K562 (cell line): Measurements from ENCODE around the gene PIK3R6. TPM values are rescaled to one million over a fixed set of nuclear protein-coding genes. Genes with fewer than 3 reads are reported as not detected.

Experiments
- CXXC5 ChIP-seq: fragments of 250-450 bp; sonication (Bioruptor Pico); IDR thresholded peaks from 2 replicates; pipeline ENCODE4 v1.8.0; 2022; ENCODE audit warnings: inconsistent platforms, mild to moderate bottlenecking, moderate library complexity
- FOXM1 ChIP-seq, 2 experiments: fragments of 450-650 bp in 1 of 2; sonication (generic) in 1 of 2; formaldehyde crosslinking in 1 of 2; IDR thresholded peaks; 2 replicates each; pipeline versions ENCODE4 v1.6.1 to v1.9.0; 2017 to 2022; ENCODE audit warnings: low read depth in 2 of 2, mild to moderate bottlenecking in 2 of 2, missing genetic modification reagents in 1 of 2, moderate library complexity in 1 of 2
- LCOR ChIP-seq: sonication (generic); formaldehyde crosslinking; IDR thresholded peaks from 2 replicates; pipeline ENCODE4 v1.8.0; 2022; ENCODE audit warnings: mild to moderate bottlenecking, missing genetic modification reagents
- SETDB1 ChIP-seq: IDR thresholded peaks from one replicate; pipeline ENCODE4 v1.6.1; 2012; ENCODE audit warnings: low read length, control low read depth, inconsistent platforms
- ZNF707 ChIP-seq: fragments of 250-450 bp; sonication (Bioruptor Pico); conservative IDR thresholded peaks from 2 replicates; pipeline ENCODE4 v1.8.0; 2022; ENCODE audit warnings: inconsistent platforms, mild to moderate bottlenecking, moderate library complexity
- polyA plus RNA-seq, 8 experiments: library from polyadenylated mRNA; depleted of rRNA in 4 of 8; stranded (reverse) in 5 of 8; unstranded in 3 of 8; fragments of >200 nt; fragmentation: Nextera tagmentation in 2 of 8; fragmentation: Illumina TruSeq in 1 of 8; extraction: Ambion mirVana in 2 of 8; extraction: Trizol in 1 of 8; gene quantifications; 2 replicates each; pipeline versions ENCODE4 v1.2.1 to v1.2.3, GENCODE V29; 2011 to 2014; ENCODE audit warnings: inconsistent platforms in 1 of 8, missing spikeins in 1 of 8
- total RNA-seq, 7 experiments: library from RNA; depleted of rRNA in 6 of 7; stranded (reverse); fragments of >200 nt in 6 of 7; fragmentation: Illumina TruSeq in 2 of 7; extraction: Trizol in 2 of 7; gene quantifications; 2 replicates each; pipeline versions ENCODE4 v1.2.1 to v1.2.3, GENCODE V29; 2011 to 2021; ENCODE audit warnings: low replicate concordance in 1 of 7
- TF ChIP-seq, protein P1 (sequence below): fragments of 450-650 bp; formaldehyde crosslinking; IDR thresholded peaks from 2 replicates; pipeline ENCODE4 v1.4.0; 2022; ENCODE audit warnings: missing genetic modification characterization
- TF ChIP-seq, protein P2 (sequence below): sonication (generic); formaldehyde crosslinking; IDR thresholded peaks from 2 replicates; pipeline ENCODE4 v1.8.0; 2022; ENCODE audit warnings: mild to moderate bottlenecking, missing genetic modification reagents
- TF ChIP-seq, protein P3 (sequence below): fragments of 450-650 bp; IDR thresholded peaks from 2 replicates; pipeline ENCODE4 v1.6.1; 2017; ENCODE audit warnings: antibody characterized with exemption, mild to moderate bottlenecking

Gene PIK3R6
- total and polyA plus RNA-seq, 9 of the 15 experiments (the other 6 are each of a cell fraction or from before 2014, with no cell fraction given) = 0.04 TPM; not detected in 8

DNA sequence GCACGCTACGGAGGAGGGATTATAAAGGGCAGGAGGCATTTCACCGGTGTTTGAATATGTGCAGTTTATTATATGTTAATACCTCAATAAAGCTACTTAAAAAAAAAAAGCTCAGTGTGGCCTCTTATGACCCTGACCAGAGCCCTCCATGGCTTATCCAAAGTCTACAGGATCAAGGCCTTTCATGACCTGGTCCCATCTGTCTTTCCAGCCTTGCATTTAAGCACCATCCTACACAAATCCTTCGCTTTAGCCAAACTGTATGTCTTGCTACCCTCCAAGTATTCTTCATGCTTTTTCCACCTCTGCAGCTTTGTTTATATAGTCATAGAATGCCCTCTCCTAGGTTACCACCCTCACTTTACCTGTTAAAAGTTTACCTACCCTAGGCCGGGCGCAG lies 74.8 kb downstream of the PIK3R6 start (continued):
- TF ChIP-seq, protein P1, sequence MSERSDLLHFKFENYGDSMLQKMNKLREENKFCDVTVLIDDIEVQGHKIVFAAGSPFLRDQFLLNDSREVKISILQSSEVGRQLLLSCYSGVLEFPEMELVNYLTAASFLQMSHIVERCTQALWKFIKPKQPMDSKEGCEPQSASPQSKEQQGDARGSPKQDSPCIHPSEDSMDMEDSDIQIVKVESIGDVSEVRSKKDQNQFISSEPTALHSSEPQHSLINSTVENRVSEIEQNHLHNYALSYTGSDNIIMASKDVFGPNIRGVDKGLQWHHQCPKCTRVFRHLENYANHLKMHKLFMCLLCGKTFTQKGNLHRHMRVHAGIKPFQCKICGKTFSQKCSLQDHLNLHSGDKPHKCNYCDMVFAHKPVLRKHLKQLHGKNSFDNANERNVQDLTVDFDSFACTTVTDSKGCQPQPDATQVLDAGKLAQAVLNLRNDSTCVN = no peak
- no peak for TF ChIP-seq LCOR (CRISPR knock-in tag)
- TF ChIP-seq, protein P2, sequence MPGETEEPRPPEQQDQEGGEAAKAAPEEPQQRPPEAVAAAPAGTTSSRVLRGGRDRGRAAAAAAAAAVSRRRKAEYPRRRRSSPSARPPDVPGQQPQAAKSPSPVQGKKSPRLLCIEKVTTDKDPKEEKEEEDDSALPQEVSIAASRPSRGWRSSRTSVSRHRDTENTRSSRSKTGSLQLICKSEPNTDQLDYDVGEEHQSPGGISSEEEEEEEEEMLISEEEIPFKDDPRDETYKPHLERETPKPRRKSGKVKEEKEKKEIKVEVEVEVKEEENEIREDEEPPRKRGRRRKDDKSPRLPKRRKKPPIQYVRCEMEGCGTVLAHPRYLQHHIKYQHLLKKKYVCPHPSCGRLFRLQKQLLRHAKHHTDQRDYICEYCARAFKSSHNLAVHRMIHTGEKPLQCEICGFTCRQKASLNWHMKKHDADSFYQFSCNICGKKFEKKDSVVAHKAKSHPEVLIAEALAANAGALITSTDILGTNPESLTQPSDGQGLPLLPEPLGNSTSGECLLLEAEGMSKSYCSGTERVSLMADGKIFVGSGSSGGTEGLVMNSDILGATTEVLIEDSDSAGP (CRISPR knock-in tag) = no peak
- no peak for TF ChIP-seq SETDB1
- TF ChIP-seq, protein P3, sequence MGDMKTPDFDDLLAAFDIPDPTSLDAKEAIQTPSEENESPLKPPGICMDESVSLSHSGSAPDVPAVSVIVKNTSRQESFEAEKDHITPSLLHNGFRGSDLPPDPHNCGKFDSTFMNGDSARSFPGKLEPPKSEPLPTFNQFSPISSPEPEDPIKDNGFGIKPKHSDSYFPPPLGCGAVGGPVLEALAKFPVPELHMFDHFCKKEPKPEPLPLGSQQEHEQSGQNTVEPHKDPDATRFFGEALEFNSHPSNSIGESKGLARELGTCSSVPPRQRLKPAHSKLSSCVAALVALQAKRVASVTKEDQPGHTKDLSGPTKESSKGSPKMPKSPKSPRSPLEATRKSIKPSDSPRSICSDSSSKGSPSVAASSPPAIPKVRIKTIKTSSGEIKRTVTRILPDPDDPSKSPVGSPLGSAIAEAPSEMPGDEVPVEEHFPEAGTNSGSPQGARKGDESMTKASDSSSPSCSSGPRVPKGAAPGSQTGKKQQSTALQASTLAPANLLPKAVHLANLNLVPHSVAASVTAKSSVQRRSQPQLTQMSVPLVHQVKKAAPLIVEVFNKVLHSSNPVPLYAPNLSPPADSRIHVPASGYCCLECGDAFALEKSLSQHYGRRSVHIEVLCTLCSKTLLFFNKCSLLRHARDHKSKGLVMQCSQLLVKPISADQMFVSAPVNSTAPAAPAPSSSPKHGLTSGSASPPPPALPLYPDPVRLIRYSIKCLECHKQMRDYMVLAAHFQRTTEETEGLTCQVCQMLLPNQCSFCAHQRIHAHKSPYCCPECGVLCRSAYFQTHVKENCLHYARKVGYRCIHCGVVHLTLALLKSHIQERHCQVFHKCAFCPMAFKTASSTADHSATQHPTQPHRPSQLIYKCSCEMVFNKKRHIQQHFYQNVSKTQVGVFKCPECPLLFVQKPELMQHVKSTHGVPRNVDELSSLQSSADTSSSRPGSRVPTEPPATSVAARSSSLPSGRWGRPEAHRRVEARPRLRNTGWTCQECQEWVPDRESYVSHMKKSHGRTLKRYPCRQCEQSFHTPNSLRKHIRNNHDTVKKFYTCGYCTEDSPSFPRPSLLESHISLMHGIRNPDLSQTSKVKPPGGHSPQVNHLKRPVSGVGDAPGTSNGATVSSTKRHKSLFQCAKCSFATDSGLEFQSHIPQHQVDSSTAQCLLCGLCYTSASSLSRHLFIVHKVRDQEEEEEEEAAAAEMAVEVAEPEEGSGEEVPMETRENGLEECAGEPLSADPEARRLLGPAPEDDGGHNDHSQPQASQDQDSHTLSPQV = no peak
- no peak for TF ChIP-seq ZNF707 (CRISPR knock-in tag)
- TF ChIP-seq FOXM1 (IDR thresholded peaks at IDR 0.05; ENCODE audit: low read depth) = no peak
- TF ChIP-seq FOXM1 (CRISPR knock-in tag; IDR thresholded peaks at IDR 0.05; ENCODE audit: low read depth) = no peak
- TF ChIP-seq CXXC5 (CRISPR knock-in tag) = no peak
